ENCODE data around the gene NAPB. TPM values are rescaled to one million over a fixed set of nuclear protein-coding genes. Genes with fewer than 3 reads are reported as not detected.

NAPB gene
- total RNA-seq, 1 donor = 9.4 TPM

GRCh38 chr20:23415555-23415954 lies 5.7 kb downstream of the NAPB start:
- peaks cover 3% of the 10 kb centered on the region for H4K20me1 ChIP-seq (ENCODE audit: insufficient read depth, low read length)
- H3K4me1 ChIP-seq (ENCODE audit: insufficient read depth, low read length) = peaks cover 20% of the 10 kb centered on the region
- no peak for DNase-seq (ENCODE audit: insufficient read length, low spot score, missing footprints)

GRCh38 chr20:23414526-23415188 lies 6.6 kb downstream of the NAPB start:
- no peak for TF ChIP-seq CTCF (IDR thresholded peaks at IDR 0.05; ENCODE audit: extremely low read depth, low read depth, low read length)
- Histone ChIP-seq H3K27me3 (ENCODE audit: insufficient read depth, low read length) (no peaks in the 10 kb centered on the region), H4K20me1 (ENCODE audit: insufficient read depth, low read length) (peaks cover 8% of the 10 kb centered on the region)

More at GRCh38 chr20:23415555-23415954, 5.7 kb downstream of the NAPB start:
- Histone ChIP-seq H3K4me3 (ENCODE audit: insufficient read depth, low read length) (no peak overlapping the region), H3K4me2 (ENCODE audit: insufficient read depth, low read length) (no peak overlapping the region), H3K79me2 (ENCODE audit: insufficient read depth, low read length) (peaks cover 84% of the 10 kb centered on the region), H3K27ac (ENCODE audit: low read depth, low read length) (no peak overlapping the region), H3K36me3 (ENCODE audit: insufficient read depth, low read length) (no peaks in the 10 kb centered on the region), H2AFZ (ENCODE audit: low read length) (no peak overlapping the region), H3K27me3 (ENCODE audit: insufficient read depth, low read length) (no peaks in the 10 kb centered on the region), H3K9me3 (ENCODE audit: low read depth, low read length) (no peaks in the 10 kb centered on the region)
- no peak for TF ChIP-seq CTCF (IDR thresholded peaks at IDR 0.05; ENCODE audit: extremely low read depth, low read depth, low read length)

GRCh38 chr20:23413862-23414422 lies 7.3 kb downstream of the NAPB start:
- no peak for DNase-seq (ENCODE audit: insufficient read length, low spot score, missing footprints)
- TF ChIP-seq CTCF (IDR thresholded peaks at IDR 0.05; ENCODE audit: extremely low read depth, low read depth, low read length) = no peak

More at GRCh38 chr20:23414526-23415188, 6.6 kb downstream of the NAPB start:
- Histone ChIP-seq H3K27ac (ENCODE audit: low read depth, low read length) (no peak overlapping the region), H3K79me2 (ENCODE audit: insufficient read depth, low read length) (peaks cover 93% of the 10 kb centered on the region), H3K4me2 (ENCODE audit: insufficient read depth, low read length) (no peak overlapping the region), H3K9me3 (ENCODE audit: low read depth, low read length) (no peaks in the 10 kb centered on the region), H3K4me1 (ENCODE audit: insufficient read depth, low read length) (peaks cover 18% of the 10 kb centered on the region), H2AFZ (ENCODE audit: low read length) (no peak overlapping the region), H3K4me3 (ENCODE audit: insufficient read depth, low read length) (no peak overlapping the region), H3K36me3 (ENCODE audit: insufficient read depth, low read length) (no peaks in the 10 kb centered on the region)
- no peak for DNase-seq (ENCODE audit: insufficient read length, low spot score, missing footprints)

GRCh38 chr20:23412026-23412425 lies 9.3 kb downstream of the NAPB start:
- H3K4me2 ChIP-seq (ENCODE audit: insufficient read depth, low read length) = no peak overlapping the region
- H3K79me2 ChIP-seq (ENCODE audit: insufficient read depth, low read length) = peaks cover 96% of the 10 kb centered on the region
- peaks cover 8% of the 10 kb centered on the region for H4K20me1 ChIP-seq (ENCODE audit: insufficient read depth, low read length)
- no peak overlapping the region for H3K27ac ChIP-seq (ENCODE audit: low read depth, low read length)
- DNase-seq (ENCODE audit: insufficient read length, low spot score, missing footprints) = no peak
- no peaks in the 10 kb centered on the region for H3K27me3 ChIP-seq (ENCODE audit: insufficient read depth, low read length)
- no peaks in the 10 kb centered on the region for H3K9me3 ChIP-seq (ENCODE audit: low read depth, low read length)
- H2AFZ ChIP-seq (ENCODE audit: low read length) = no peak overlapping the region
- TF ChIP-seq CTCF (IDR thresholded peaks at IDR 0.05; ENCODE audit: extremely low read depth, low read depth, low read length) = no peak
- H3K4me1 ChIP-seq (ENCODE audit: insufficient read depth, low read length) = peaks cover 10% of the 10 kb centered on the region
- H3K4me3 ChIP-seq (ENCODE audit: insufficient read depth, low read length) = no peak overlapping the region
- no peaks in the 10 kb centered on the region for H3K36me3 ChIP-seq (ENCODE audit: insufficient read depth, low read length)

More at GRCh38 chr20:23413862-23414422, 7.3 kb downstream of the NAPB start:
- H3K27me3 ChIP-seq (ENCODE audit: insufficient read depth, low read length) = no peaks in the 10 kb centered on the region
- no peaks in the 10 kb centered on the region for H3K9me3 ChIP-seq (ENCODE audit: low read depth, low read length)
- no peaks in the 10 kb centered on the region for H3K36me3 ChIP-seq (ENCODE audit: insufficient read depth, low read length)
- no peak overlapping the region for H2AFZ ChIP-seq (ENCODE audit: low read length)
- H3K4me1 ChIP-seq (ENCODE audit: insufficient read depth, low read length) = peaks cover 11% of the 10 kb centered on the region
- H3K4me3 ChIP-seq (ENCODE audit: insufficient read depth, low read length) = no peak overlapping the region
- H3K27ac ChIP-seq (ENCODE audit: low read depth, low read length) = no peak overlapping the region
- peaks cover 95% of the 10 kb centered on the region for H3K79me2 ChIP-seq (ENCODE audit: insufficient read depth, low read length)
- H3K4me2 ChIP-seq (ENCODE audit: insufficient read depth, low read length) = no peak overlapping the region
- H4K20me1 ChIP-seq (ENCODE audit: insufficient read depth, low read length) = peaks cover 8% of the 10 kb centered on the region
